ENCODE data around the gene EMID1. TPM values are rescaled to one million over a fixed set of nuclear protein-coding genes. Genes with fewer than 3 reads are reported as not detected.

The EMID1 gene
- total RNA-seq, 1 experiment from 2014 or later, result 10.0 TPM

- H3K27me3 Mint-ChIP-seq (ENCODE audit: insufficient read depth, unreplicated experiment), result no peaks in the 10 kb centered on the region
- H3K27ac Mint-ChIP-seq (ENCODE audit: unreplicated experiment), result no peak overlapping the region
- POLR2A ChIA-PET, result no interaction called here
Measured at GRCh38 chr22:29165321-29166060, 40.2 kb upstream of the EMID1 start.

GRCh38 chr22:29166180-29166579 lies 39.5 kb upstream of the EMID1 start:
- no peaks in the 10 kb centered on the region for H3K36me3 ChIP-seq (ENCODE audit: control insufficient read depth, insufficient read depth, low read length)
- H3K4me3 ChIP-seq (ENCODE audit: low read depth, low read length), result no peak overlapping the region
- ChIA-PET POLR2A (no interaction called here), CTCF (no interaction called here)
- intact Hi-C loops (cut with micrococcal nuclease; ENCODE audit: unreplicated experiment), result no loop called here
- Mint-ChIP-seq H3K4me3 (ENCODE audit: unreplicated experiment) (no peak overlapping the region), H3K36me3 (ENCODE audit: insufficient read depth, unreplicated experiment) (no peaks in the 10 kb centered on the region), H3K9me3 (ENCODE audit: unreplicated experiment) (no peaks in the 10 kb centered on the region), H3K4me1 (ENCODE audit: low read depth, unreplicated experiment) (no peaks in the 10 kb centered on the region), H3K27ac (ENCODE audit: unreplicated experiment) (no peak overlapping the region), H3K27me3 (ENCODE audit: insufficient read depth, unreplicated experiment) (no peaks in the 10 kb centered on the region)
- no peak for DNase-seq
- TF ChIP-seq CTCF (IDR thresholded peaks at IDR 0.05; ENCODE audit: insufficient read depth in 1 of 2, low read depth in 1 of 2, low read length in 1 of 2, severe bottlenecking in 1 of 2, unreplicated experiment in 1 of 2), result no peak
- no peaks in the 10 kb centered on the region for H3K27me3 ChIP-seq (replicated peaks; ENCODE audit: control insufficient read depth, insufficient read depth, low read length)
- BruUV-seq (replicated peaks), result no TSS peak
- H3K4me1 ChIP-seq, result no peaks in the 10 kb centered on the region
- H3K9me3 ChIP-seq, result no peaks in the 10 kb centered on the region

More at GRCh38 chr22:29165321-29166060, 40.2 kb upstream of the EMID1 start:
- Mint-ChIP-seq H3K36me3 (ENCODE audit: insufficient read depth, unreplicated experiment) (no peaks in the 10 kb centered on the region), H3K9me3 (ENCODE audit: unreplicated experiment) (no peaks in the 10 kb centered on the region), H3K4me1 (ENCODE audit: low read depth, unreplicated experiment) (no peaks in the 10 kb centered on the region), H3K4me3 (ENCODE audit: unreplicated experiment) (no peak overlapping the region)
- DNase-seq, result no peak
- CTCF ChIA-PET, result no interaction called here
- H3K4me3 ChIP-seq (ENCODE audit: low read depth, low read length), result no peak overlapping the region
- no peaks in the 10 kb centered on the region for H3K4me1 ChIP-seq
- H3K27me3 ChIP-seq (replicated peaks; ENCODE audit: control insufficient read depth, insufficient read depth, low read length), result no peaks in the 10 kb centered on the region
- H3K36me3 ChIP-seq (ENCODE audit: control insufficient read depth, insufficient read depth, low read length), result no peaks in the 10 kb centered on the region
- intact Hi-C loops (cut with micrococcal nuclease; ENCODE audit: unreplicated experiment), result no loop called here
- no peaks in the 10 kb centered on the region for H3K9me3 ChIP-seq
- TF ChIP-seq CTCF (IDR thresholded peaks at IDR 0.05; ENCODE audit: insufficient read depth in 1 of 2, low read depth in 1 of 2, low read length in 1 of 2, severe bottlenecking in 1 of 2, unreplicated experiment in 1 of 2), result no peak
- BruUV-seq (replicated peaks), result no TSS peak

- no TSS peak for BruUV-seq (replicated peaks)
- H3K4me1 ChIP-seq, result no peaks in the 10 kb centered on the region
- no peak overlapping the region for H3K27ac Mint-ChIP-seq (ENCODE audit: unreplicated experiment)
- no peaks in the 10 kb centered on the region for H3K27me3 ChIP-seq (replicated peaks; ENCODE audit: control insufficient read depth, insufficient read depth, low read length)
- H3K36me3 Mint-ChIP-seq (ENCODE audit: insufficient read depth, unreplicated experiment), result no peaks in the 10 kb centered on the region
- no peaks in the 10 kb centered on the region for H3K9me3 ChIP-seq
- H3K27me3 Mint-ChIP-seq (ENCODE audit: insufficient read depth, unreplicated experiment), result no peaks in the 10 kb centered on the region
- no peak overlapping the region for H3K4me3 Mint-ChIP-seq (ENCODE audit: unreplicated experiment)
- H3K9me3 Mint-ChIP-seq (ENCODE audit: unreplicated experiment), result no peaks in the 10 kb centered on the region
- no peak for DNase-seq
- H3K36me3 ChIP-seq (ENCODE audit: control insufficient read depth, insufficient read depth, low read length), result no peaks in the 10 kb centered on the region
- CTCF ChIA-PET, result no interaction called here
- H3K4me3 ChIP-seq (ENCODE audit: low read depth, low read length), result no peak overlapping the region
- intact Hi-C loops (cut with micrococcal nuclease; ENCODE audit: unreplicated experiment), result no loop called here
- TF ChIP-seq CTCF (IDR thresholded peaks at IDR 0.05; ENCODE audit: insufficient read depth in 1 of 2, low read depth in 1 of 2, low read length in 1 of 2, severe bottlenecking in 1 of 2, unreplicated experiment in 1 of 2), result no peak
- no peaks in the 10 kb centered on the region for H3K4me1 Mint-ChIP-seq (ENCODE audit: low read depth, unreplicated experiment)
- POLR2A ChIA-PET, result no interaction called here
Measured at GRCh38 chr22:29167032-29167911, 38.4 kb upstream of the EMID1 start.
